NT2/D1 (cell line): ENCODE results near the gene CCDC92.

Experiments used
- DNase-seq: peaks from one replicate; pipeline ENCODE4 v3.0.0-alpha.2; 2011; ENCODE audit warnings: low read depth, low spot score
- H3K27me3 ChIP-seq: 2 replicates; pipeline ENCODE4 v1.6.0; 2011; ENCODE audit warnings: mild to moderate bottlenecking; ENCODE audit not compliant: insufficient read length, insufficient read depth
- H3K36me3 ChIP-seq: 2 replicates; pipeline ENCODE4 v1.6.1; 2011; ENCODE audit warnings: mild to moderate bottlenecking, low read length, mixed read lengths; ENCODE audit not compliant: insufficient read depth, insufficient read length
- H3K4me1 ChIP-seq: 2 replicates; pipeline ENCODE4 v1.5.1; 2011; ENCODE audit not compliant: insufficient read depth, insufficient read length
- H3K4me3 ChIP-seq: 2 replicates; pipeline ENCODE4 v1.5.1; 2011; ENCODE audit warnings: low read depth; ENCODE audit not compliant: insufficient read length
- H3K9ac ChIP-seq: 2 replicates; pipeline ENCODE4 v1.6.0; 2011; ENCODE audit warnings: low read depth; ENCODE audit not compliant: insufficient read length
- H3K9me3 ChIP-seq: 2 replicates; pipeline ENCODE4 v1.5.1; 2011; ENCODE audit warnings: mild to moderate bottlenecking, low read length; ENCODE audit not compliant: insufficient read depth
- SUZ12 ChIP-seq: IDR thresholded peaks from 2 replicates; pipeline ENCODE4 v1.6.1; 2011; ENCODE audit not compliant: insufficient read length, insufficient read depth; ENCODE audit errors: extremely low read depth
- YY1 ChIP-seq: IDR thresholded peaks from 2 replicates; pipeline ENCODE4 v1.6.1; 2011; ENCODE audit not compliant: insufficient read length, insufficient read depth
- ZNF274 ChIP-seq: IDR thresholded peaks from 2 replicates; pipeline ENCODE4 v1.6.1; 2011; ENCODE audit warnings: mild to moderate bottlenecking, low read depth, low read length

CCDC92 gene

DNA sequence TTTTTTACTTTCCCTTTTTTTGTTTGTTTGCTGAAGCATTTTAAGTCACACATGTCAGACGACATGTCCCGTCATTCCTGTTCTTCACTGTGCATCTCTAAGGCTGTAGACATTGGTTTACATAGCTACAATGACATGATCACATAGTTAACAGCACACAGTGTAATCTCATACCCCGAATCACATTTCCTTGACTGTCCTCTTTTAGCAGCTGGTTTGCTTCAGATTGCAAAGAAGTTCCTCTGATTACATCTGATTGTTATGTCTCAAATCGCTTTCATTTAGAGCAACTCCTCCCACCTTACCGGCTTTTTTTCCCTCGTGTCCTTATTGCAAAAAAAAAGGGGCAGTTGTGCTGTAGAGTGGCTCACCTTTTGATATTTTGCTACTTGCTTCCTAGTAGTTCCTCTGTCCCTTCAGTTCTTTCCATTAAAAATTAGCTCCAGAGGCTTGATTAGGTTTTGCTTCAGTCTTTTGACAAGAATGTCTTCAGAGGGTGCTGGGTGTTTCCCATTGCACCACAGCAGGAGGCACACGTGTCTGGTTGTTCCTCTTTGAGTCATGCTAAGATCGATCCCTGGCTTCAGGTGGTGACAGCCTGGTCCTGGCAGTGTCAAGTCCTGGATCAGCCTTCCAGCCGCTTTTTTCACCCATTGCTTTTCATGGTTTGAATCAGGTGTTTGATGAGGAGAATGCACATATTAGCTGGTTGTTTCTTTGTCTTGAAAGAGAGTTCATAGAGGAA, 35.4 kb upstream of the CCDC92 start:
- H3K9ac ChIP-seq: no peak overlapping the region
- TF ChIP-seq ZNF274 (no peak), SUZ12 (no peak), YY1 (no peak)
- no peaks in the 10 kb centered on the region for H3K27me3 ChIP-seq
- peaks cover 50% of the 10 kb centered on the region for H3K36me3 ChIP-seq
- peaks cover 3% of the 10 kb centered on the region for H3K4me1 ChIP-seq
- H3K9me3 ChIP-seq: no peaks in the 10 kb centered on the region
- DNase-seq: no peak
- H3K4me3 ChIP-seq: no peak overlapping the region

DNA sequence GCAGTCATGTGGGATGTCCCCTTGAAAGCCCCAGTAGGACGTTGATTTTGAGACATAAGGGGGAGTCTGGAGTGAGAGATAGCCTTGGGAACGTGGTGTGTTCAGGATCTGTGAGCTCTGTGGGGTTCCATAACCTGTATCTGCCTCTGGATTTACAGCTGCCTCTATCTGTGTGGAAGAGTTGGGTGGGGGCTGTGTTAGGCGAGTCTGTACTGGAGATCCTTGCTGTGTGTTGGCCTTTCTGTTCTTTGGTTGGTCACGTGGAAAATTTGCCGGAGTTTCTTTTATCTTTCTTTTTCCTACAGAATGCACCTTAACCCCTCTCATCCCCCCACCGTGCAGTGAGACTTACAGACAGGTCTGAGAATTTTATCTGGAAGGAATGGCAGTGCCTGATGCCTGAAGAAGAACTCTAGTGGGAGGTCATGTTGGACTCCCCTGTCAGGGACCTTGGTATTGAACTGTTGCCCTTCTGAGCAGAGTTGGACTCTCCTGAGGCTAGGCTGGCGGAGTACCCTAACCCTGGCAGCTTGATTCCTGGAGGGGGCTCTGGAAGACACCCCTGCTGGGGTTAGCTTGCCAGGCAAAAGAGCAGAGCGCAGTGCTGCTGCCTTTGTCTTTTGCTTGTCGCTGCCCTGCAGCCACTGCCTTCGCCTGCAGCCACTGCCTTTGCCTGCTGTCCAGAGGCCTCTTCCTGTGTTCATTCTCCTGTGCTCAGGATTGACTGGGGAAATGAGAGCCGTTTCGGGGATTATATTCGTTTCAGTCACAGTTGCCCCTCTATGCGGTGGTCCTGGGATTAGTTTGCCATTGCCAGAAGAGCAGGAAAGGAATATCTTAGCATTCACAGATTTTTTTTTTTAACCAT, 34.4 kb upstream of the CCDC92 start:
- TF ChIP-seq YY1 (no peak), ZNF274 (no peak), SUZ12 (no peak)
- no peak overlapping the region for H3K4me3 ChIP-seq
- no peak overlapping the region for H3K9ac ChIP-seq
- no peaks in the 10 kb centered on the region for H3K27me3 ChIP-seq
- peaks cover 3% of the 10 kb centered on the region for H3K4me1 ChIP-seq
- H3K36me3 ChIP-seq: peaks cover 46% of the 10 kb centered on the region
- no peaks in the 10 kb centered on the region for H3K9me3 ChIP-seq
- no peak for DNase-seq

DNA sequence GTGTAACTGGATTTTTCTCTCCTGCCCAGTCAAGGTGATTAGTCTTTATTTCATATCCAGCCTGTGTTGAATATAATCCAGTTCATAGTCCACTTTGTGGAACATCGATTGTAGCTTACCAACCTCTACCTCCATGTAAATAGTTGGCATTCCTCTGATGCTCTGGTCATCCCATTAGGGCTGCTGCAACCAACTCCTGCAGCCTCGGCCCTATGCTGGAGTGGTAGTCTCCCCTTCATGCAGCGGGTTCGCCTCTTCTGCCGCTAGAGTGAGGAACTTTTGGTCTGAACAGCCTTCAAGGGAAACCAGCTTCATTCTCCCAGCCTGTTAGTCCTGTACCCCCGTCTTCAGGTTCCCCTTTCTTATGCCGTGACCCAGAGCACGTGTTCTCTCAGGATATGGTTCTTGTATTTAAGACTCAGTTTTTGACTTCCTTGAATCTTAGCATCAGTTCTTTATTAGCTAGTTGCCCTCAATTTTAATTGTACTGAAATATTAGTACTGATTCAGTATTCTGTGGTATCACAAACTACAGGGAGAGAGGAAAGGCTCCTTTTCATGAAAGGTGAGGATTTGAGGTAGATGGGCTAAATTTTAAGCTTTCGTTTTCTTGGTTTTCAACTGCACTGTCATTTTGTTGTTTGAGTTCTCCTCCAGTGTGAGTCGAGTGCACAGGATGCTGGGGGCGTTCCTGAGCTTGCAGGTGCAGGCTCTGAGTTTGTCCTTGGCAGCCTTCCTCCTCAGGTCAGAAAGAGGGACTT, 33.6 kb upstream of the CCDC92 start:
- H3K27me3 ChIP-seq: no peaks in the 10 kb centered on the region
- peaks cover 3% of the 10 kb centered on the region for H3K4me1 ChIP-seq
- no peaks in the 10 kb centered on the region for H3K9me3 ChIP-seq
- TF ChIP-seq YY1: no peak
- TF ChIP-seq SUZ12: no peak
- no peak for TF ChIP-seq ZNF274
- no peak for DNase-seq
- H3K9ac ChIP-seq: no peak overlapping the region
- peaks cover 46% of the 10 kb centered on the region for H3K36me3 ChIP-seq
- H3K4me3 ChIP-seq: no peak overlapping the region

DNA sequence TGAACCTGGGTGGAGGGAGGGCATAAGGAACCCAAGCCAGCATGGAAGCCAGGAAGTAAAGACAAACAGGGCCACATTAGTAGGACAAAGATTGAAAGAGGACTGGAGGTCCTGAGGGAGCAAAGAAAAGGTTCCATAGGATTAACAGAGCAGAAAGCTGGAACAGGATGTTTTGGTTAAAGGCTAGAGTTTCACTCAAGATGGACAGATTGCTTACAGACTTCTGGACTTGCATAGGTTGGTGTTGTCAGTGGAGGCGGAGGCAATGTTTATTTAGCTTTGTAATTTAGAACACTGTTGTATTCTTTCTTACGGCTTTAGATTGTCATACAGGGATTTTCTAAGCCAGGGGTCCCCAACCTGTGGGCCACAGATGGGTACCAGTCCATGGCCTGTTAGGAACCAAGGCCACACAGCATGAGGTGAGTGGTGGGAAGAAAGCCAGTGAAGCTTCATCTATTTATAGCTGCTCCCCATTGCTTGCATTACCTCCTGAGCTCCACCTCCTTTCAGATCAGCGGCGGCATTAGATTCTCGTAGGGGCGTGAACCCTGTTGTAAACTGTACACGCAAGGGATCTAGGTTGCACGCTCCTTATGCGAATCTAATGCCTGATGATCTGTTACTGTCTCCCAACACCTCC, 31.7 kb upstream of the CCDC92 start:
- Histone ChIP-seq H3K9me3 (no peaks in the 10 kb centered on the region), H3K27me3 (no peaks in the 10 kb centered on the region), H3K4me3 (no peak overlapping the region), H3K36me3 (peaks cover 52% of the 10 kb centered on the region), H3K9ac (no peak overlapping the region), H3K4me1 (peaks cover 3% of the 10 kb centered on the region)
- no peak for DNase-seq
- no peak for TF ChIP-seq SUZ12
- TF ChIP-seq ZNF274: no peak
- no peak for TF ChIP-seq YY1

DNA sequence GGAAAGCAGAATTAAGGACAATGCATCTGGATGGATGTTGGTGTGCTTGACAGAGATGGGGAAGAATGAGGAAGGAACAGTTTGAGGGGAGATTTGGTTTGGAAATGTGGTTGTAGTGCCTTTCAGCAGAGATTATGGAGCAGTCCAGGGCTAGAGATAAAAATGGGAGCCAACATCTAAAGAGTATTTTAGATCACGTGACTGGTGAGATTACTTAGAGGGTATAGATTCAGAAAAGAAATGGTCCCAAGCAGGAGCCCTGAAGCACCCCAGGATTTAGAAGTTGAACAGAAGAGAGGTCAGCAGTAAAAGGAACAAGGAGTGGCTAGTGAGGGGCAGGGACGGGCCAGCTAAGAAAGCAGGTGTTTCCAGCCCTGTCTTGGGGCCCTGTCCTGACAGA, 30.0 kb upstream of the CCDC92 start:
- Histone ChIP-seq H3K9me3 (no peaks in the 10 kb centered on the region), H3K27me3 (no peaks in the 10 kb centered on the region), H3K36me3 (peaks cover 62% of the 10 kb centered on the region), H3K4me1 (peaks cover 3% of the 10 kb centered on the region), H3K9ac (no peak overlapping the region), H3K4me3 (no peak overlapping the region)
- DNase-seq: no peak
- TF ChIP-seq SUZ12: no peak
- TF ChIP-seq ZNF274: no peak
- no peak for TF ChIP-seq YY1

DNA sequence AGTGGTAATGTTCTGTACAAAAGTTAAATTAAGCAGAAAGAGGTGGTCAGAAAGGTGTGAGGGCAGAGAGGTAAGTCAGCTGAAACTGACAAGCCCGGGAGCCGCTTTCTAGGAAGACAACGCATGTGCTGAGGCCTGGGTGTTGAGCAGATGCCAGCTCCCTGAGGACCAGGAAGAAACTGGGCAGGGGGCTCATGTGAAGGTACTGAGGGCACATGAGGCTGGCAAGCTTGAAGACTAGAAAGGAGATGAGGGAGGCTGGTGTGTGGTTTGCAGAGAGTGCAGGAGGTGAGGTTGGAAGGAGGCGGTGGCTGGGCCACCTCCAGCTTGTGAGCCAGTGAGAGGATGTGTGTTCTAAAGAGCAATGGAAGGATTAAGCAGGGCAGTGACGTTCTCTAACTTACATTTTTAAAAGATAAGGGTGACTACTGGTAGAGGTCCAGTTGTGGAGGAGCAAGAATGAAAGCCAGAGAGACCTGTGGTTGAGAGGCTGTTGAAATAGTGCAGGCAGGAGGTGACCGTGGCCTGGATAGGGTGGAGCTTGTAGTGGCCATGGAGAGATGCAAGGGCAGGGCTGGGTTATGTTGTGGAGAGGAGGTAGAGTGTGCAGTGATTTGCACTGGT, 29.5 kb upstream of the CCDC92 start:
- Histone ChIP-seq H3K9ac (no peak overlapping the region), H3K9me3 (no peaks in the 10 kb centered on the region), H3K4me3 (no peak overlapping the region), H3K36me3 (peaks cover 63% of the 10 kb centered on the region), H3K27me3 (no peaks in the 10 kb centered on the region), H3K4me1 (peaks cover 3% of the 10 kb centered on the region)
- TF ChIP-seq YY1 (no peak), ZNF274 (no peak), SUZ12 (no peak)
- no peak for DNase-seq
